Smooth muscle cell (in vitro differentiated cells): Measurements from ENCODE around the gene B3GALNT1. TPM values are rescaled to one million over a fixed set of nuclear protein-coding genes. Genes with fewer than 3 reads are reported as not detected.

Experiments used
- DNase-seq: peaks from one replicate; lab custom pipeline; 2025; ENCODE audit not compliant: unreplicated experiment; lab: John Stamatoyannopoulos, UW
- H2AFZ ChIP-seq: fragments of 200-600 bp; sonication (generic); 2 replicates; pipeline ENCODE4 v1.6.0; 2016; ENCODE audit warnings: antibody characterized with exemption, low read depth, mild to moderate bottlenecking
- H3F3A ChIP-seq: fragments of 200-600 bp; sonication (generic); 2 replicates; pipeline ENCODE4 v1.6.0; 2017; ENCODE audit warnings: antibody characterized with exemption, low read depth
- H3K27ac ChIP-seq: fragments of 200-600 bp; sonication (generic); 2 replicates; pipeline ENCODE4 v1.5.1; 2016; ENCODE audit warnings: low read depth, mild to moderate bottlenecking
- H3K27me3 ChIP-seq: fragments of 200-600 bp; sonication (generic); 2 replicates; pipeline ENCODE4 v1.6.1; 2016; ENCODE audit warnings: low read depth, mild to moderate bottlenecking
- H3K36me3 ChIP-seq: fragments of 200-600 bp; sonication (generic); 2 replicates; pipeline ENCODE4 v1.5.1; 2016; ENCODE audit warnings: low read depth
- H3K4me1 ChIP-seq: fragments of 200-600 bp; sonication (generic); 2 replicates; pipeline ENCODE4 v1.5.1; 2016; ENCODE audit warnings: low read depth
- H3K4me2 ChIP-seq: fragments of 200-600 bp; sonication (generic); 2 replicates; pipeline ENCODE4 v1.6.0; 2016; ENCODE audit warnings: mild to moderate bottlenecking
- H3K4me3 ChIP-seq: fragments of 200-600 bp; sonication (generic); 2 replicates; pipeline ENCODE4 v1.5.1; 2016; ENCODE audit warnings: mild to moderate bottlenecking
- H3K79me2 ChIP-seq: fragments of 200-600 bp; sonication (generic); 2 replicates; pipeline ENCODE4 v1.6.0; 2016; ENCODE audit warnings: low read depth, mild to moderate bottlenecking
- H3K9ac ChIP-seq: fragments of 200-600 bp; sonication (generic); 2 replicates; pipeline ENCODE4 v1.6.0; 2016; ENCODE audit warnings: low read depth
- H3K9me3 ChIP-seq: fragments of 200-600 bp; sonication (generic); replicated peaks from 2 replicates; pipeline ENCODE4 v1.5.1; 2016; ENCODE audit warnings: low read depth
- H4K20me1 ChIP-seq: fragments of 200-600 bp; sonication (generic); 2 replicates; pipeline ENCODE4 v1.6.0; 2016; ENCODE audit warnings: low read depth
- CTCF ChIP-seq: fragments of 200-600 bp; sonication (generic); IDR thresholded peaks from 2 replicates; pipeline ENCODE4 v1.5.1; 2017; ENCODE audit warnings: borderline replicate concordance, mild to moderate bottlenecking, antibody characterized with exemption; ENCODE audit not compliant: insufficient read depth, poor library complexity, severe bottlenecking
- WGBS: methylation state at CpG from one replicate; pipeline ENCODE4 v1.1.7; 2016; ENCODE audit warnings: low lambda C conversion rate; 5-methylcytosine and 5-hydroxymethylcytosine counted together
- polyA plus RNA-seq: library from polyadenylated mRNA; unstranded; fragments of >200 nt; fragmentation: Nextera tagmentation; extraction: Ambion mirVana; gene quantifications from 2 replicates; pipeline ENCODE4 v1.2.1, GENCODE V29; 2016
- total RNA-seq: library from RNA; depleted of rRNA; stranded (reverse); fragments of >200 nt; gene quantifications from 2 replicates; pipeline ENCODE4 v1.2.3, GENCODE V29; 2014

Gene B3GALNT1
- total and polyA plus RNA-seq, 2 experiments from 2014 or later, result 4.1 to 10.2 TPM

GRCh38 chr3:161051856-161052255 is 53.3 kb downstream of the B3GALNT1 start:
- H3K4me1 ChIP-seq, result no peaks in the 10 kb centered on the region
- no peaks in the 10 kb centered on the region for H4K20me1 ChIP-seq
- H3K27me3 ChIP-seq, result no peaks in the 10 kb centered on the region
- no peak overlapping the region for H3K4me3 ChIP-seq
- 92% methylated on average over 6 of the region's 6 CpGs for WGBS
- H3K4me2 ChIP-seq, result no peak overlapping the region
- H3K79me2 ChIP-seq, result no peaks in the 10 kb centered on the region
- H3K9ac ChIP-seq, result no peak overlapping the region
- H2AFZ ChIP-seq, result no peak overlapping the region
- DNase-seq, result no peak
- TF ChIP-seq CTCF, result no peak
- no peaks in the 10 kb centered on the region for H3K36me3 ChIP-seq
- no peak overlapping the region for H3K27ac ChIP-seq
- no peaks in the 10 kb centered on the region for H3K9me3 ChIP-seq
- H3F3A ChIP-seq, result no peaks in the 10 kb centered on the region

- no peak for TF ChIP-seq CTCF
- H3K79me2 ChIP-seq, result no peaks in the 10 kb centered on the region
- no peaks in the 10 kb centered on the region for H3K27me3 ChIP-seq
- H3F3A ChIP-seq, result no peaks in the 10 kb centered on the region
- H3K9ac ChIP-seq, result no peak overlapping the region
- no peak overlapping the region for H2AFZ ChIP-seq
- H3K4me2 ChIP-seq, result no peak overlapping the region
- H3K36me3 ChIP-seq, result no peaks in the 10 kb centered on the region
- WGBS, result 95% methylated on average over 3 of the region's 3 CpGs
- H3K4me3 ChIP-seq, result no peak overlapping the region
- H4K20me1 ChIP-seq, result no peaks in the 10 kb centered on the region
- no peaks in the 10 kb centered on the region for H3K9me3 ChIP-seq
- no peak overlapping the region for H3K27ac ChIP-seq
- no peak for DNase-seq
- no peaks in the 10 kb centered on the region for H3K4me1 ChIP-seq
Observed at GRCh38 chr3:161050935-161051334, 54.2 kb downstream of the B3GALNT1 start.

GRCh38 chr3:161049683-161050248 is 55.4 kb downstream of the B3GALNT1 start:
- H2AFZ ChIP-seq, result no peak overlapping the region
- H3K4me2 ChIP-seq, result no peak overlapping the region
- H4K20me1 ChIP-seq, result no peaks in the 10 kb centered on the region
- no peak overlapping the region for H3K9ac ChIP-seq
- no peaks in the 10 kb centered on the region for H3K36me3 ChIP-seq
- WGBS, result 83% methylated on average over 4 of the region's 4 CpGs
- H3K27me3 ChIP-seq, result no peaks in the 10 kb centered on the region
- TF ChIP-seq CTCF, result no peak
- H3K4me1 ChIP-seq, result no peaks in the 10 kb centered on the region
- H3K27ac ChIP-seq, result no peak overlapping the region
- no peaks in the 10 kb centered on the region for H3K9me3 ChIP-seq
- DNase-seq, result no peak
- no peaks in the 10 kb centered on the region for H3F3A ChIP-seq
- H3K79me2 ChIP-seq, result no peaks in the 10 kb centered on the region
- no peak overlapping the region for H3K4me3 ChIP-seq

- H2AFZ ChIP-seq, result no peak overlapping the region
- H3K9me3 ChIP-seq, result no peaks in the 10 kb centered on the region
- H3K79me2 ChIP-seq, result no peaks in the 10 kb centered on the region
- no peak overlapping the region for H3K27ac ChIP-seq
- H4K20me1 ChIP-seq, result no peaks in the 10 kb centered on the region
- H3K4me3 ChIP-seq, result no peak overlapping the region
- H3K4me1 ChIP-seq, result no peaks in the 10 kb centered on the region
- no peak overlapping the region for H3K4me2 ChIP-seq
- TF ChIP-seq CTCF, result no peak
- H3K36me3 ChIP-seq, result no peaks in the 10 kb centered on the region
- H3F3A ChIP-seq, result no peaks in the 10 kb centered on the region
- 75% methylated on average over 5 of the region's 5 CpGs for WGBS
- no peaks in the 10 kb centered on the region for H3K27me3 ChIP-seq
- DNase-seq, result no peak
- no peak overlapping the region for H3K9ac ChIP-seq
Observed at GRCh38 chr3:161043336-161044035, 61.7 kb downstream of the B3GALNT1 start.
